ENCODE data around the gene ARHGAP15.

The ARHGAP15 gene

GRCh38 chr2:143229952-143230351, 100.7 kb downstream of the ARHGAP15 start:
- no peak for DNase-seq

- no peak for DNase-seq
These were observed 101.5 kb downstream of the ARHGAP15 start for GRCh38 chr2:143230506-143231253.

GRCh38 chr2:143231254-143231645, 102.0 kb downstream of the ARHGAP15 start:
- DNase-seq, result no peak

- DNase-seq, result no peak
These were observed 108.0 kb downstream of the ARHGAP15 start for GRCh38 chr2:143237146-143237777.

GRCh38 chr2:143241403-143242088, 112.3 kb downstream of the ARHGAP15 start:
- no peak for DNase-seq

GRCh38 chr2:143246246-143246645, 117.0 kb downstream of the ARHGAP15 start:
- DNase-seq, result no peak

GRCh38 chr2:143246815-143247744, 117.9 kb downstream of the ARHGAP15 start:
- no peak for DNase-seq

GRCh38 chr2:143248631-143249030, 119.4 kb downstream of the ARHGAP15 start:
- DNase-seq, result no peak

- DNase-seq, result no peak
These were observed 122.5 kb downstream of the ARHGAP15 start for GRCh38 chr2:143251681-143252080.

GRCh38 chr2:143252138-143252907, 123.1 kb downstream of the ARHGAP15 start:
- DNase-seq, result no peak

- DNase-seq, result peak; percentile 19
These were observed 124.9 kb downstream of the ARHGAP15 start for GRCh38 chr2:143254110-143254509.

GRCh38 chr2:143255086-143255485, 125.9 kb downstream of the ARHGAP15 start:
- DNase-seq, result no peak

GRCh38 chr2:143255899-143256298, 126.7 kb downstream of the ARHGAP15 start:
- DNase-seq, result no peak

- no peak for DNase-seq
These were observed 129.1 kb downstream of the ARHGAP15 start for GRCh38 chr2:143258126-143258892.

- peak; percentile 65 for DNase-seq
These were observed 130.2 kb downstream of the ARHGAP15 start for GRCh38 chr2:143259368-143259958.

GRCh38 chr2:143261986-143262385, 132.8 kb downstream of the ARHGAP15 start:
- peak; percentile 61 for DNase-seq

- no peak for DNase-seq
These were observed 133.2 kb downstream of the ARHGAP15 start for GRCh38 chr2:143262389-143262788.

- DNase-seq, result peak; percentile 36
These were observed 133.9 kb downstream of the ARHGAP15 start for GRCh38 chr2:143263066-143263625.

GRCh38 chr2:143264851-143265250, 135.6 kb downstream of the ARHGAP15 start:
- no peak for DNase-seq

- no peak for DNase-seq
These were observed 150.5 kb downstream of the ARHGAP15 start for GRCh38 chr2:143279672-143280071.

Data from stimulated activated CD4-positive, alpha-beta T cell treated with anti-CD3 and anti-CD28 coated beads, Interleukin-1b, Interleukin-23, amount 100 ng/mL, for 48 hours (primary cell).